ENCODE data around the gene SLC5A9.

DNA sequence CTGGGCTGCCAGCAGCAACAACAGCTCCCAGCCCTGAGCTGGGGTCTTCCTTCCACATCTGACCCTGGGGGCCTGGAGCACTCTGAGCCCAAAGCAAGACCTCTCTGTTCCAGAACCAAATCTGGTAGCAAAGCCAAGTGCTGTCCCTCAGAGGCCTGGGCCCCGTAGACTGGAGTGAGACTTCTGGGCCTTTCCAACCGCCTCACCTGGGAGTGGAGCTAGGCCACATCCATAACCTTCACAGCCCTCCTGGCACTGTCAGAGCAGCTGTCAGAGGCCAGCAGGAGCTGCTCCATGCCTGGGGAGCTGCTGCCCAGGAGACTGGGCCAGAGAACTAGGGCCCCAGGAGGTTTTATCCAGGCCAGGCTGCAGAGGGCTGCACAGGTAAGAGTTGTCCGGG is 15.4 kb upstream of the SLC5A9 start:
- TF ChIP-seq, protein P1, sequence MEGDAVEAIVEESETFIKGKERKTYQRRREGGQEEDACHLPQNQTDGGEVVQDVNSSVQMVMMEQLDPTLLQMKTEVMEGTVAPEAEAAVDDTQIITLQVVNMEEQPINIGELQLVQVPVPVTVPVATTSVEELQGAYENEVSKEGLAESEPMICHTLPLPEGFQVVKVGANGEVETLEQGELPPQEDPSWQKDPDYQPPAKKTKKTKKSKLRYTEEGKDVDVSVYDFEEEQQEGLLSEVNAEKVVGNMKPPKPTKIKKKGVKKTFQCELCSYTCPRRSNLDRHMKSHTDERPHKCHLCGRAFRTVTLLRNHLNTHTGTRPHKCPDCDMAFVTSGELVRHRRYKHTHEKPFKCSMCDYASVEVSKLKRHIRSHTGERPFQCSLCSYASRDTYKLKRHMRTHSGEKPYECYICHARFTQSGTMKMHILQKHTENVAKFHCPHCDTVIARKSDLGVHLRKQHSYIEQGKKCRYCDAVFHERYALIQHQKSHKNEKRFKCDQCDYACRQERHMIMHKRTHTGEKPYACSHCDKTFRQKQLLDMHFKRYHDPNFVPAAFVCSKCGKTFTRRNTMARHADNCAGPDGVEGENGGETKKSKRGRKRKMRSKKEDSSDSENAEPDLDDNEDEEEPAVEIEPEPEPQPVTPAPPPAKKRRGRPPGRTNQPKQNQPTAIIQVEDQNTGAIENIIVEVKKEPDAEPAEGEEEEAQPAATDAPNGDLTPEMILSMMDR (IDR thresholded peaks at IDR 0.05; ENCODE audit: poor library complexity): no peak
- TF ChIP-seq EZH2 (IDR thresholded peaks at IDR 0.05; ENCODE audit: borderline replicate concordance): no peak

Data from hepatocyte (in vitro differentiated cells).